ENCODE results near the gene MTRF1. TPM values are rescaled to one million over a fixed set of nuclear protein-coding genes. Genes with fewer than 3 reads are reported as not detected.

MTRF1 gene, protein sequence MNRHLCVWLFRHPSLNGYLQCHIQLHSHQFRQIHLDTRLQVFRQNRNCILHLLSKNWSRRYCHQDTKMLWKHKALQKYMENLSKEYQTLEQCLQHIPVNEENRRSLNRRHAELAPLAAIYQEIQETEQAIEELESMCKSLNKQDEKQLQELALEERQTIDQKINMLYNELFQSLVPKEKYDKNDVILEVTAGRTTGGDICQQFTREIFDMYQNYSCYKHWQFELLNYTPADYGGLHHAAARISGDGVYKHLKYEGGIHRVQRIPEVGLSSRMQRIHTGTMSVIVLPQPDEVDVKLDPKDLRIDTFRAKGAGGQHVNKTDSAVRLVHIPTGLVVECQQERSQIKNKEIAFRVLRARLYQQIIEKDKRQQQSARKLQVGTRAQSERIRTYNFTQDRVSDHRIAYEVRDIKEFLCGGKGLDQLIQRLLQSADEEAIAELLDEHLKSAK
- polyA plus RNA-seq (2012; ENCODE audit: insufficient read depth, insufficient read length): 26.1 TPM

DNA sequence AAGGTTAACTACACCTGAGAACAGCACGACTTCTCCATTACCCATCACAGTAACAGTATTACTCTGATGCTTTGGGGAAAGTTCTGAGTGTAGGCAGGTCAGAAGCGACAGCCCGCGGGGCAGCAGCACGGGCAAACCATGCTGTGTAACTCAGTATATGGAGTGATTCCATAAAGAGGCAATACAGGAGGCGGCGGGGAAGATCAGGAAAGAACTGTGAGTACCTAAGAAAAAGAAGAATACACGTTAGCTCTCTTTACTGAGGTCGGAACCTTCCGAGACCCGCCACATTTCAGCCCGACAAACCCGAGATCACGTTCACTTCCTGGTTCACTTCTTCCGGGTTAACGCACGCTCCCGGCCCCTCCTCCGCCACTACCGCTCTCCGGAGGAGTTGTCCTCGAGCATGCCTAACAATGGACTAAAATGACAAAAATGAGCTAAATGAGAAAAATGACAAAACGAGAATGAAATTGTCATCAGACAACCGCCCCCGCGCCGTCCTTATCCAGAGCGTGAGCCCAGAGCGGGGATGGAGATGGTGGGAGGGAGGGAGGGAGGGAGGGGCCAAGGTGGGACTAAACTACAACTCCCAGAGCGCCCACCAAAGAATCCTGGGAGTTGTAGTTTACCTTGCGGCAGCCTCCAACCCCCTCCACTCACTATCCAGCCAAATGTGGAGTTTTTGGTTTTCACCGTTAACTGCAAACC lies at the start of gene MTRF1:
Gene MTRF1 (minus strand): TSS at position 316 of the 711 bp plus-strand sequence. CDS start 2,669 bp downstream, outside the sequence.
- peak within 1 kb of the TSS; percentile 78 for H3K4me3 ChIP-seq (ENCODE audit: low read length)
- DNase-seq (ENCODE audit: low read depth, low spot score): peak; percentile 86

DNA sequence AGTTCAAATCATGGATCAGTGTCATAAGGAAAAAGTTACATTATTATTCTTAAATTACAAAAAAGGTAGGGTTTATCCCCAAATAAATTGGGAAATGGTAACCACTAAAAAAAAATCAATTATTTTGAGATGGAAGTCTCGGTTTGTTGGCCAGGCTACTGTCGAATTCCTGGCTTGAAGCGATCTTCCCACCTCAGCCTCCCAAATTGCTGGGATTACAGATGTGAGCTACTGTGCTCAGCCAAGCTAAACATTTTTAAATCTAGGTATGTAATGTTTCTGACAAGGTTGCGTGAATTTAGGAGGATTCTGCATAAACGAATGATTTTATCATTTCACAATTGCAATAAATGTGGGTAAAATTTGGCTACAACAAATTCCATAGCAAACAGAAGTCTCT lies 49.7 kb upstream of the MTRF1 start:
- no peak overlapping the region; the same call in 1 of the 2 replicates for H3K4me3 ChIP-seq (ENCODE audit: low read length)
- DNase-seq (ENCODE audit: low read depth, low spot score): no peak

DNA sequence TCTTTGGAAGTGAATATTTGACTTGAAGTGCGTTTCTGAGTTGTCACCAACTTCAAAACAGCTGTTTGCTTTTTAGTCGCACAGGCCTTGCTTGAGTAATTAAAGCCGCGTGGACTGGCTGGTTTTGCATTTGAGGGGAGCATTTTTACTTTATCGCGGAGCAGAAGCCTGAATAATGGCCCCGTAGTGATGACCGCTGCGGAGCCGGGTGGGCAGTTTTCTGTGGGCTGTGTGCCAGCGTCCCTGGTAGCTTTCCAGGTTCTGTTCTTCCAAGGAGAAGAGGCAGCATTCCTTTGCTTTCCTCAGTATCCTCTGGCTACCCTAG lies 48.8 kb upstream of the MTRF1 start:
- DNase-seq (ENCODE audit: low read depth, low spot score): no peak

DNA sequence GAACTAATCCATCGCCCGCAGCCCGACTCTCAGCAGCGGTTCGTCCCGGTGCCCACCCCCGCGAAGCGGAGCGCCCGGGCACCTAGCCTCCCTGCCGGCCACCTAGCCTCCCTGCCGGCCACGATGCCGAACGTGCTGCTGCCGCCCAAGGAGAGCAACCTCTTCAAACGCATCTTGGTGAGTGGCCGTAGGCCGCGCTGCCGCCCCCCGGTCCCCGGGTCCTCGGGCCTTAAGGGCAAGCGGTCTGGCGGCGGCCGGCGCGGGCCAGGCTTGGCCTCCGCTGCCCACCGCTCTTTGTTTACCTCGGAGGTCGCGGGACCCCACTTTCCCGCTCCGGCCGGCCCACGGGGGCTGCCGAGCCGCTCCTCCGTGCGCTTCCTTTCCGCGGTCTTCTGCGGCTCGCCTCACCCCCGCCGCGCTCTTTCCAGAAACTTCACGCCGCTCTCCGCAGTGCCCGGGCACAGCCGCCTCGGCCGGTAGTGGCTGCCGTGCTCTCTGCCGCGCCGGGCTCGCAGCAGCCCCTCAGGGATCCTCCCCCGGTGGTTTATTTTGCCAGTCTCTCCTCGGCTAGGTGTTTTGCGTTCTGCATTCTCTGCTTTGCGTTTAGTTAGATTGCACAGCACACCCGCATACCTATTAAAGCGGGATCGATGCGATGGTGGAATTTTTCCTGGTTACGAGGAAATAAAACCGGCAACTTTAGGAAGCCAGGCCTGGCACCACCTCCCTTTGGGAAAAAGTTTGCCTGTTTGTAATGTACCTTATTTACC lies 48.2 kb upstream of the MTRF1 start:
- H3K4me3 ChIP-seq (ENCODE audit: low read length): peak overlapping the region; percentile 76
- no peak for DNase-seq (ENCODE audit: low read depth, low spot score)

More for the DNA sequence above, 48.8 kb upstream of the MTRF1 start:
- H3K4me3 ChIP-seq (ENCODE audit: low read length): peak overlapping the region; percentile 76

DNA sequence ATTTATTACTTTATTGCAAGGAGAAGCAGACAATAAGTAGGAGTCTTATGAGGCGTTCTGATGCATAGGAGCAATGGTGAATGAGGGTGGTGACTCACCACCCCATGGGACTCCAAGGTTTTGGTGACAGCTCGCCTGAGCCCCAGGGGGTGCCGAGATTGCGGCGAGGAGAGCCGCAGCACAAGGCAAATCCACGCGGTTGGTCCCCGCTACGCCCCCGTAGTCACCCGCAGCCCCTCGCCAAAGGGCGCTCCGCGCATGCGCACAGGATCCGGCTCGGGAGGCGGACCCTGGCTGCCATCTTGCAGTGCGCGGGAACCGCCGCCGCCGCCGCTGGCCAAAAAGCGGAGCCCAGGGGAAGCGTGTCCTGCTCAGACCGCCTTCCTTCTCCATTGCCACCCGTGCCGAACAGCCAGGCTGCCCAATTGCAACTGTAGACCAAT lies 47.6 kb upstream of the MTRF1 start, which contains the start of gene NAA16:
Gene NAA16 (plus strand): TSS at position 305 of the 443 bp plus-strand sequence. CDS start 262 bp downstream, outside the sequence.
- H3K4me3 ChIP-seq (ENCODE audit: low read length): peak within 1 kb of the TSS; percentile 76
- DNase-seq (ENCODE audit: low read depth, low spot score): peak; percentile 91

DNA sequence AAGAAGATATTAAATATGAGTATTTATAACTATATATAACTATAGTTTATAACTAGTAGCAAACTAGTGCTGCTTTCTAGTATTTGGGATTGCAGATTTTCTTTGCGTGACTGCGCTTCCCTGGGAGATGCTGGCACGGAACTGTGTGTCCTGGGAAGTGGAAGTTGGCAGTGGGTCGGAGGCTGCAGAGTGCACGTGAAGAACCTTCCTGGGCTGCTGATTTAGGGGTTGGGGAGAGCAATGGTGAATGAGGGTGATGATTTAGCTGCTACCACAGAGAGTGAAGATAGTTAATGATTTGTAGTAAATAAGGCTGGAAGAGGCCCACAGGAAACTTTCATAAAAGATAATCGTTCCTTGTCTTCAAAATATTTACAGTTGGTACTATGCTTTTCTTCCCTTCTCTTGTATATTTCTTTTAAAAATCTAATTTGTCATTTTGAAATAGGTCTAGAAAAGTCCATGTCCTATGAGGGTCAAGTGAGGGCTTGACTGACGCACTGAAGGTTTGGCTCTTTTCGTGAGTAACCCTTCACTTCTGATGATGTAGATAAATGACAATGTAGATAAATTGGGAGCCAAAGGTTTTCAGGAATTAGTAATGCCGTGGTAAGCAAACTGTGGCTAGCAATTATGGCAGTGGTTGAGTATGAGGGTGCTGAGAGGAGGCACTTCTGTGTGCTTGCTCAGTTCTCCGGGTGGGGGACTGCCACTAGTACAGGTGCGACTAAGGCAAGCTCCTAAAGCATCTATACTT lies 44.7 kb upstream of the MTRF1 start:
- H3K4me3 ChIP-seq (ENCODE audit: low read length): no peak overlapping the region
- no peak for DNase-seq (ENCODE audit: low read depth, low spot score)

DNA sequence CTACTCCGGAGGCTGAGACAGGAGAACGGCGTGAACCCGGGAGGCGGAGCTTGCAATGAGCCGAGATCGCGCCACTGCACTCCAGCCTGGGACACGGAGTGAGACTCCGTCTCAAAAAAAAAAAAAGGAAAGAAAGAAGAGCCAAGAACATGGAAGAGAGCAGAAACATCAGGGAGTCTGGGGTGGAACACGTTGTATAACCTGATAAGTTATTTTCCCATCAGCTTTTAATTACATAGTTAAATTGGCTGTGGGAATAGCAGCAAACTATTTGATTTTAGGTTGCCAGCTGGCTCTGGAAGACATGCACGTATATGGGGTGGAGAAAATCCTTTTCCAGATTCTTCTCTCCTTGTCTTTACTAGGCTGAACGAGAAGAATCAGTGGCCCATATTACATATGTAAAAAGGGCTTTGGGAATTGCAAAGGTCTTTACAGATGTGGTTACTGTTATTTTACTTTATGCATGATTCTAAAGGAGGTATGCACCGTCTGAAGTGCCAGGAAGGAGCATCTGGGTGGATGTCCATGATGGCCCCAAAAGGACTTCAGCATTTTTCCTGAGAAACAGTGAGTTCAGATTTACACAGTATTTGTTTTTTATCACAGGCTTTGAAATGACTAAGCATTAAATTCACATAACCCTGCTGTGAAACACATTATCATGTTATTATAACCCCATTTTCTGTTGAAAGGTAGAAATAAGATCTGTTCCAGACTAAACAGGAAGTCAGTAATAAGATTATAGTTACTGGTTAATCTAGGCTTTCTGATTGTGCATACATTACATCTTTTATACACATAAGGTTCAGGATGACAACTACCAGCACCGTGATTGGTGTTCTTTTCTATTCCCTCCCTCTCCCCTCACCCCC lies 43.1 kb upstream of the MTRF1 start:
- no peak for DNase-seq (ENCODE audit: low read depth, low spot score)
- H3K4me3 ChIP-seq (ENCODE audit: low read length): no peak overlapping the region

DNA sequence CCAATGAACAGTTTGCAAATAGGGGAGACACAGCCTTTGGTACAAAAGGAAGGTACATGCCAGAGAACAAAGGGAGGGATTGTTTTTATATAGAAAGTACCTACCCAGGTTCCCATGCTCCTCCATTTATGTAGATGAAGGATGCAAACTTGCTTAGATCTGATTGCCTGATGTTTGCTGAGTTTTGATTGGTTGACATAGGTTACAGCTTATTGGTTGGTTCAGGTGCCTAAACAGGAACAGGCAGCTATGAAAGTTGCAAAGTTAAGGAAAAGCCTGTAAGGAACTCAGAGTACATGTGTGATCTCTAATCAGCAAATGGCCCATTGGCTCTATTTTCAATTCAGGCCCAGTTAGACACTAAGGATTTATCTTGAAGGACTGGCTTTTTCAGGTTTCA lies 41.2 kb upstream of the MTRF1 start:
- no peak for DNase-seq (ENCODE audit: low read depth, low spot score)
- no peak overlapping the region for H3K4me3 ChIP-seq (ENCODE audit: low read length)

DNA sequence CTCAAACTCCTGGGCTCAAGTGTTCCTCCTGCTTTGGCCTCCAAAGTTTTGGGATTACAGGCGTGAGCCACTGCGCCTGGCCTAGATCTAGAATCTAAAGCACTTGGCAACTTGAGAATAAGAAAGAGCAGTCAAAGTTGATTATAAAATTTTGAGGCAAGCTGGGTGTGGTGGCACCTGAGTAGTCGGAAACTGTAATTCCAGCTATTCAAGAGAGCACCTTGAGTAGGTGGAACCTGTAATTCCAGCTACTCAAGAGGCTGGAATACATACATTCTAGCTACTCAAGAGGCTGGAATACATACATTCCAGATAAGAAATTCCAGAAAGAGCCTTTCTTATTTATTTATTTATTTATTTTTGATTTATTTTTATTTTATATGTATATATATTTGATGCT lies 39.4 kb upstream of the MTRF1 start:
- no peak for DNase-seq (ENCODE audit: low read depth, low spot score)
- H3K4me3 ChIP-seq (ENCODE audit: low read length): no peak overlapping the region

DNA sequence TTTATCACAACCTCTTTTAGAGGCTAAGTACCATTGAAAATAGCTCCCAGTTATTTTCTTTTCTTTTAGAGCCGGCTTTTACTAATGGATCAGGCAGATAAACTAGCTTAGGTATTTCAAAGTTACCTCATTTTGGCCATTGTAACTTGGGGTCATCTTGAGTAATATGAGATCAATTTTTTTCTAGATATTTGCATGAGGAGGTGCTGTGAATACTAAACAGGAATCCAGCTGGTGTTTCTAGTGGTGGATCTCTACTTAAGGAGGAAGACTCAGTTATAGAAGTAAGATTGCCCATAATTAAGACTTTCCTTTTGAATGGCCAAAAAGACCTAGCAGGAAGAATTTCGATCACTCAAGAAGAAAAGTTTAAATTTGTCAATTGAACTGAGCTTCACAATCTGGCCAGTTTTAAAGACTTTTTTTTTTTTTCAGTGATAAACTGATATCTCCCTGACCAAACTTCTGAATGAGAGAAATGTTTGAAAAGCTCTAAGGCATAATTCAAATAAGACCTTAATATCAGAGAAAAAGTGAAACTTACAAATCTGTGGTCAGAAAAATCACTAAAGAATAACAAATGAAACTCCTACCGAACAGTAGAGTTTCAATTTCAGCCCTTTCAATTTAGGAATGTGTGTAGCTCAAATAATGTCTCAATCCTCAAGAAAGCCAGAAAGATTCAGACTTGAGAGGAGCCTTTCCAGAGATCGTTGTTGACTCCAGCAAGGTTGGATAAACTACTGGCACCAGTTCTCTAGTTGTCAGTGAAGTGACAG lies 36.1 kb upstream of the MTRF1 start:
- DNase-seq (ENCODE audit: low read depth, low spot score): no peak
- H3K4me3 ChIP-seq (ENCODE audit: low read length): no peak overlapping the region

DNA sequence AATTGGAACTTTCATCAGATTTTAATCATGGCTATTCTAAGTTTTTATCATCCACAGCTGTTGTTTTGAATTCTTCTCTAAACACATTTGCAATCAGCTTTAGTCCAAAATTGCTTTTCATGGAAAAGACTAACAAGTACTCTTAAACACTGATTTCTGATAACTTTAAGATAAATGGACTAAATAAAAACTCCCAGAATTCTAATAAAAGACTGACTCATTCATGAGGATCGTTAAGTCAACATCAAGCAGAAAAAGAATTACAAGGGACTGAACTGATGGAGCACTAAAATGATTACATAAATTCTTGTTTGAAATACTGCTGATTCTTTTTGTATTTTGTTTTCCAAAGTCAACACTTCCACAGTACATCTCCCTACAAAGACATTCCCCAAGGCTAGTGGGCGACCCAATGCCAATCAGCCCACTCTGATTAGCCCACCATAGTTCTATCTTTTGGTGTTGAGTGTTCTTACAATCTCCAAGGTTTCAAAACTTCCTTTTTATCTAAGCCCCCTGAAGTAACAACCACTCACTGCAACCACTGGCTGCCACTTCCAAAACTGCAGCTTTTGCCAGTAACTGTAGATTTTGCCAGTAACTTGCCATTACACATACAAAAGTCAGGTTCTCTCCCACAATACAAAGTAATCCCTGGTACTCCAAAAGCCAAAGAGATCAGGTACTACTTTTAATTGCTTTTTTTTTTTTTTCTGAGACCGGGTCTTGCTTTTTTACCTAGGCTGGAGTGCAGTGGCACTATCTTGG lies 33.7 kb upstream of the MTRF1 start:
- no peak overlapping the region for H3K4me3 ChIP-seq (ENCODE audit: low read length)
- DNase-seq (ENCODE audit: low read depth, low spot score): no peak

DNA sequence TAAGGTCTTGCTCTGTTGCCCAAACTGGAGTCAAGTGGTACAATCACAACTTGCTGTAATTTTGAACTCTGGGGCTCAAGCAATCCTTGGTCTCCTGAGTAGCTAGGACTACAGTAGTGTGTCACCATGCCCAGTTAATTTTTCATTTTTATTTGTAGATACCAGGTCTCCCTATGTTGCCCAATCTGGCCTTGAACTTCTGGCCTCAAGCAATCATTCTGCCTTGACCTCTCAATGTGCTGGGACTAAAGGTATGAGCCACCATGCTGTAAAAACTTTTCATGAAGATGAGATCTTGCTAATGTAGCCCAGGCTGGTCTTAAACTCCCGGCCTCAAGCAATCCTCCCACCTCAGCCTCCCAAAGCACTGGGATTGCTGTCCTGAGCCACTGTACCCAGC lies 32.6 kb upstream of the MTRF1 start:
- no peak overlapping the region for H3K4me3 ChIP-seq (ENCODE audit: low read length)
- no peak for DNase-seq (ENCODE audit: low read depth, low spot score)

DNA sequence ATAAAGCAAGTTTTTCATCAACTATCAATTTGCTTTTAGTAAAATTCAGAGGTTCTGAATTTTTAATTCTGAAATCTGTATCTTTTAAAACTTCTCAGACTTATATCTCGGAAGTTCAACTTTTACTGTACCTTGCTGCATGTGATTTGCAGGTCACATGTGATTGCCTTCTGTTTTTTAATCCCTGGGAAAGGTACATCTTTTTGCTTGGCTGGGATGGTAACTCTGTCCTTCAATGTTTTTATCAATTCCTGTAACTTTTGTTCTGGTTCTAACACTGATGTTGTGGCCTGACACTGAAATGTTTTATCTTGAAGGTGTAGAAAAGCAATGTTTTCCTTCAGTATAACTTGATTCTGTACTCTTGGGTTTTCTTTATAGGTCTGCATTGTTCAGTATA lies 31.5 kb upstream of the MTRF1 start:
- no peak overlapping the region for H3K4me3 ChIP-seq (ENCODE audit: low read length)
- no peak for DNase-seq (ENCODE audit: low read depth, low spot score)

DNA sequence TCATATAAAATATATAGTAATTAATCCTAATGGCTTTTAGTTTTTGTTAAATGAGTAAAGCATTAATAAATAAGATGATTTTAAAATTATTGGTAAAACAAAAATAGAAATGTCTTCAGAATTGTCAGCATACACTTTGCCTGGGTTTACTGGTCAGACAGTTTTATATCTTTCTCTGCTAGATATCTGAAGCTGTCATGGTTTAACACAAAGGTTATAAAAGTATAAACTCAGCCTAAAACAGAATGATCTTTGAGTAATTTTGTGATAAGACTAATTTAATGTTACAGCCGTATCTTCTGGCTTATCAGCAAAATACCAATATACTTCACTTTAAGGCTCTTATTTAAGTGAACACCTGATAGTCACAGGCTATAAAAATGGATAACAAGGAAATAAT lies 29.9 kb upstream of the MTRF1 start:
- no peak overlapping the region for H3K4me3 ChIP-seq (ENCODE audit: low read length)
- DNase-seq (ENCODE audit: low read depth, low spot score): no peak

DNA sequence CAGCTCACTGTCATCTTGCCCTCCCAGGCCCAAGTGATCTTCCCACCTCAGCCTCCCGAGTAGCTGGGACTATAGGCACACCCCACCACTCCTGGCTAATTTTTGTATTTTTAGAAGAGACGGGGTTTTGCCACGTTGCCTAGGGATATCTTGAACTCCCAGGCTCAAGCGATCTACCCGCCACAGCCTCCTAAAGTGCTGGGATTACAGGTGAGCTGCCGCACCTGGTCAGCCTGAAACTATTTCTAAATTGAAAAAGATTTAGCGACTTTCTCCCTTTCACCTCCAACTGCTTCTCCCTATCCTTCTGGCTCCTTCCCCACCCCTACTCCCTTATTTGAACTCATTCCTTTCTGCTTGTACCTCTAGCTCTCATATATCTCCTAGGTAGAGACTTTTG lies 27.9 kb upstream of the MTRF1 start:
- no peak for DNase-seq (ENCODE audit: low read depth, low spot score)
- H3K4me3 ChIP-seq (ENCODE audit: low read length): no peak overlapping the region

DNA sequence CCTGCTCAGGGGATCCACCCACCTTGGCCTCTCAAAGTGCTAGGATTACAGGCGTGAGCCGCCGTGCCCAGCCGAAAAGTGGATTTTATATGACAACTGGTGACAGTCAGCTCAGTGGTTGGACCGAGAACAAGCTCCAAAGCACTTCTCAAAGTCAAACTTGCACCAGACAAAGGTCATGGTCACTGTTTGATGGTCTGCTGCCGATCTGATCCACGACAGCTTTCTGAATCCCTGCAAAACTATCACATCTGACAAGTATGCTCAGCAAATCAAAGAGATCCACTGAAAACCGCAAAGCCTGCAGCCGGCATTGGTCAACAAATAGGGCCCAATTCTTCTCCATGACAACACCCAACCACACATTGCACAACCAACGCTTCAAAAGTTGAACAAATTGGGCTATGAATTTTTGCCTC lies 26.1 kb upstream of the MTRF1 start:
- no peak overlapping the region for H3K4me3 ChIP-seq (ENCODE audit: low read length)
- DNase-seq (ENCODE audit: low read depth, low spot score): no peak

DNA sequence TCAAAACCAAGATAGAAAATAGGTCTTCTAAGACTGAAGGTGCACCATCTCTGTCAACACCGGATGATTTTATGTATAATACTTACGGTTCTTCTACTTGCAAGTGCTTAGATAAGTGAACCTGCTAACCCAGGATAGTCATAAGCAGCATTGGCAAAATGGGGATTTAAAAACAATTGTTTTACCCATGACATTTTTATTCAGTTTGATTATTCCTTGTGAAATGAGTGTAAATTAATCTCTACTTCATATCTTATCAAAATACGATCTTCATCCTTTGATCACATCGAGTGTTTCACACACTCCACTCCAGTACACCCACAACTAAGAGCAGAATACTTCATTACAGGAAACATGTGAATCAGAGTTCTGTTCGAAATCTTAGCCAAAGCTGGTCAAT lies 23.0 kb upstream of the MTRF1 start:
- peak; percentile 30 for DNase-seq (ENCODE audit: low read depth, low spot score)
- H3K4me3 ChIP-seq (ENCODE audit: low read length): no peak overlapping the region

Data from Jurkat, Clone E6-1 (cell line).